ENCODE data around the gene PRKCE.

DNA sequence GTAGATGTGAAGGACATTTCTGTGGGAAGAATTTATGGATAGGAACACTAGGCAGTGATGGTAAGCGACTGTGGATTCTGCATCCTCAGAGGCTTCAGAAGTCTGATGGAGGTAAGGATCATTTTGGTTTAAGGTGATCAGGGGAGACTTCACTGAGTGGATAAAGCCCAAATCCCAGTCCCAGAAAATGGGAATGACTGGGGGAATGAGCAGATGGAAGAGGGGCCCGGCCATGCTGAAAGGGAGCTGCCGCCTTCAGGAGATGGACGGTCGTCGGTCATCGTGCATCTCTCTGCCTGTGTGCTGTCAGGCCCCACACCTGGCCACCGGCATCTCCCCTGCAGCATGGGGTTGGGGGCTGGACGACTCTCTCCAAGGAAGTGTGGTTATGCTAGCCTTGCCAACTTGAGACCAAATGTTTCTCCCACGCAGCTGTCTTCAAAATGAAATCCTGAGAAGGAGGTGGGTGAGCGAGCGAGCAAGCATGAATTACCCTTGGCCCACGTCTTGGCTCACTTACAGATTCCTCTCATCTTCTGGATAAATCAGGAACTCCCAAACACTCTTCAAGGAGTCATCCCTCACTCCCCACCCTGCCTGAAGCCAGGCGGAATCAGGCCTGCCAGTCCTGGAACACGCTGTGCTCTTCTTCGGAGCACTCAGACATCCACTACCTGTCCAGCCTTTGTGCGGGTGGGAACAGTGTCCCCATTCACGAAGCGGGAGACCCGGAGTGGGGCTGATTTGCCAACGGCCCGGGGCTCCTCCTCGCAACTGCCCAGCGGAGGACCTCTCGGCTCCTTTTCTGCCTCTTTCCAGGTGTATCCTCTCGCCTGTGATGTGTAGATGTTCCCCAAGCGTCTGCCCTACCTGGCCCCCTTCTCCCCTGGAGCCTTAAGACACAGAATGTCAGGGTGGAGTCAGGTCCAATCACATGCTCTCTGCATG is 85.6 kb downstream of the PRKCE start:
- TF ChIP-seq CTCF (IDR thresholded peaks at IDR 0.05): no peak
- TF ChIP-seq EZH2 (IDR thresholded peaks at IDR 0.05; ENCODE audit: borderline replicate concordance, insufficient read depth, low read depth, low read length, poor library complexity, severe bottlenecking): no peak
